GM19324 (cell line): ENCODE measurements around the gene OXT.
"Not testable (repeated sequence)": the region's sequence is repeated elsewhere in the genome, so short reads cannot be mapped to it uniquely, and the experiment has no call there.

ENCODE experiments used
- ATAC-seq: cut with Tn5 transposase; IDR thresholded peaks from one replicate; pipeline ENCODE4 v1.9.1; 2021; ENCODE audit warnings: mild to moderate bottlenecking, moderate library complexity; ENCODE audit not compliant: unreplicated experiment, low FRiP score

OXT gene

DNA sequence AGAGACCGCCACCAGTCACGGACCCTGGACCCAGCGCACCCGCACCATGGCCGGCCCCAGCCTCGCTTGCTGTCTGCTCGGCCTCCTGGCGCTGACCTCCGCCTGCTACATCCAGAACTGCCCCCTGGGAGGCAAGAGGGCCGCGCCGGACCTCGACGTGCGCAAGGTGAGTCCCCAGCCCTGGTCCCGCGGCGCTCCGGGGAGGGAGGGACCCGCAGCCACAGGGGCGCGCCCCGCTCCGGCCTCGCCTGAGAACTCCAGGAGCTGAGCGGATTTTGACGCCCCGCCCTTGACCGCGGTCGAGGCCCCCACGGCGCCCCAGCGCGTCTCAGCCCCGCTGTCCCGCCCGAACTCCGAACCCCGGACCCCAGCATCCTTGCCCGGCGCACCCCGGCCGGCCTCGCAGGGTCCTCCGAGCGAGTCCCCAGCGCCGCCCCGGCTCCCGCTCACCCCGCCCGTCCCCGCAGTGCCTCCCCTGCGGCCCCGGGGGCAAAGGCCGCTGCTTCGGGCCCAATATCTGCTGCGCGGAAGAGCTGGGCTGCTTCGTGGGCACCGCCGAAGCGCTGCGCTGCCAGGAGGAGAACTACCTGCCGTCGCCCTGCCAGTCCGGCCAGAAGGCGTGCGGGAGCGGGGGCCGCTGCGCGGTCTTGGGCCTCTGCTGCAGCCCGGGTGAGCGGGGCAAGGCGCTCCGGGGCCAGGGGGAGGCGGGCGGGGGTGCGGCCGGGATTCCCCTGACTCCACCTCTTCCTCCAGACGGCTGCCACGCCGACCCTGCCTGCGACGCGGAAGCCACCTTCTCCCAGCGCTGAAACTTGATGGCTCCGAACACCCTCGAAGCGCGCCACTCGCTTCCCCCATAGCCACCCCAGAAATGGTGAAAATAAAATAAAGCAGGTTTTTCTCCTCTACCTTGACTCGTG is at the start of gene OXT:
Gene OXT, plus strand, starts transcription at position 11 of the 920 bp plus-strand sequence. Its CDS starts 36 bp downstream, at position 47.
- ATAC-seq, result no peak

- no peak for ATAC-seq
Observed at GRCh38 chr20:3021777-3022176, 49.6 kb upstream of the OXT start.

- ATAC-seq, result not testable (repeated sequence)
Observed at GRCh38 chr20:3022559-3023490, 48.6 kb upstream of the OXT start.

- no peak for ATAC-seq
Observed at GRCh38 chr20:3027987-3028386, 43.4 kb upstream of the OXT start.

DNA sequence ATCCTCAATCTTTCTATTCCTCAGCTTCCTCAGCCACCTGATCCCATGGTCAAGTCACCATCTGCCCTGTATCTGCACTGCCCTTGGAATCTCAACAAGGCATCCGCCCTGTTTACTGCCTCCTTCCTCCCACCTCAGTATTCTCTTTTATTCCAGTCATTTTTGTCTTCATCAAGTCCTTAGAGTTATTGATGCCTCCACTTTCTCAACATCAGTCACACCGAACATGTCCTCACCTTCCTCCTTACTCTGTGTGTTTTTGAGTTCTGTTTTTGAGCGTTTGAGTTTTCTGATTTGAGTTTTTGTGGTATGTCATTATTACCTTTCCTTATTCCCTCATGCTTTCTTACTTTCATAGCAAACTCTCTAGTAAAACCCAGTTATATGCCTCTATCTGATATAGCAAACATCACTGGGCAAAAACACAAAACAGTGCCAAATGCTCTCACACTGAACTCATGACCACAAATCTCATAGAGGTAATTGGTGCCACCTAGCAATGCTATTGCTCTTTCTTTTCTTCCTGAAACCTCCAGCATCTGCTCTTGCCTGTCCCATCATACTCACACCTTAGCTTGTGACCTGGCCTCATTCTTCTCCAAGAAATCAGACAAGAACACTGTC is 39.8 kb upstream of the OXT start:
- no peak for ATAC-seq

- ATAC-seq, result no peak
Observed at GRCh38 chr20:3032624-3033023, 38.8 kb upstream of the OXT start.

DNA sequence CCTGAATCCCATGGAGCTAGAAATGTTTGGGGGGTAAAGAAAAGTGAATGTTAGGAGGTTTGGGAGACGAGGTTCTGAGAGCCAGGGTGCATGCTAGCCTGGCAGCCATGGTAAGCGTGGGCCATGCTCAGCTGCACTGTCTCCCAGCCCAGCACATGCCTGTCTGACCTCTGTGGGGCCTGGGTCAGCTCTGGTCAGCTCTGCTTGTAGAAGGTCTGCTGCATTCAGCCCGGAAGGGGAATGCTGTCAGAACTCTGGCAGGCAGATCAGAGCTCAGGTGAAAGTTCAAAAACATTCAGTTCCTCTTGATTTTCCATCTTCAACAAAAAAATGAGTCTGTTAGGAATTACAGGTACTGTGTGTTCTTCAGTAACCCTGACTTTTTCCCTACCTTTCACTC is 33.8 kb upstream of the OXT start:
- ATAC-seq, result no peak

- no peak for ATAC-seq
Observed at GRCh38 chr20:3038454-3038853, 33.0 kb upstream of the OXT start.

DNA sequence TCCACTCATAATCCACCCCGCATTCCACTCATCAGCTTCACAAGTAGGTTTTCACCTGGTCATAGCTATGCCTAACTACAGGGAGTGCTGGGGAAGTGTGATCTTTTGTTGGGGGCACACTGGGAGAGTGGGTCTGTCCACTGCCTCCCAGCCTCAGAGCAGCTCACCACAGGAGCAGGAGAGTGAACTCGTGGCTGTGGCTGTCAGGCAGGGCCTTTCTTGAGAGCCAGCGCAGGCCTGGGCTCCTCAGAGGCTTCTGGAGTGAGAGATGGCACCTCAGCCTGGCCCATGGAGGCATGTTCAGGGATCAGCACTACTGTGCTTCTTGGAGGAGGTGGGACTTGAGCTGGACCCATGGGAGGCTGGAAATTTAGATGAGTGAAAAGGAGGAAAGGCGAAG is 32.0 kb upstream of the OXT start:
- no peak for ATAC-seq

GRCh38 chr20:3040086-3040485 is 31.3 kb upstream of the OXT start:
- no peak for ATAC-seq

DNA sequence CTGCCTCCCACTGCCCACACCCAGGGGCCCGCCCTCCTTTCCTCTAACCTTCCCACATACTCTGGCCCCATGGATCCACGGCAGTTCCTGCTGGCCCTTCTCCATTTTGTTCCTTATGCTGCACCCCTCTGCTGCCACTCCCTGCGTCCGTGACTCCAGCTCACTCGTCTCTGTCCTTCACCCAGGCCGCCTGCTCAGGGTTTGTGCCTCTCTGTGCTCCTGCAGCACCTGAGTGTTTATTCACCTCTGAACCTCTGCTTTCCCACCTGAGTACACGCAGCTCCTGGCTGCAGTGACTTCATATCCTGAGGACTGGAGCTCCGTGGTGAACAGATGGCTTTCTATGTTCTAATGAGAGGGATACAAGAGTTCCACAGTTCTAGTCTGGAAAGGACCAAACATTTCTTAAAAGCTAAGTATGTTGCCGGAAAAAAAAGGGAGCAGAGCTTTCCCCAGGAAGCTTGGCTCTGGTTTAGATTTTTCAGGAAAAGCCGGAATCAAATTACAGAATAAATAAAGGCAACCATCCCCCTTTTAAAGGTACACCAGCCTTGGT is 29.5 kb upstream of the OXT start:
- no peak for ATAC-seq

GRCh38 chr20:3042625-3043024 is 28.8 kb upstream of the OXT start:
- ATAC-seq, result no peak

DNA sequence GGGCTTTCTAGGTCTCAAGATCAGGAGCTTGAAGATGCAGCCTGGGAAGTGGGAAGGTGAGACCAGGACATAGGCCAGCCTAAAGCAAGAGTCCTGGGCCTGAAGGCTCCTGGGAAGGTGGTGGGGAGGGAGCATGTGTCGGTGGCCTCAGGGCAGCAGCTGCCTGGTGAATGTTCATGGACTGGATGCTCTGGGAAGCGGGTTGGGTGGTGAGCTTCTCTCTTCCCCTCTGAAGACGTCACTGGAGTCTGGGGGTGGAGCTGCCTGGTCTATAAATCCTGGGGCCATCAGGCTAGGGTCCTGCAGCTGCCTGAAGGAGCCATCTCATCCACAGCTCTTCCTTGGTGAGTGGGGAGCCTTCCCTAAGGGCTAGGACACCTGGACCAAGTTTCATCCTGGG is 28.1 kb upstream of the OXT start, which contains the start of gene GNRH2:
Gene GNRH2, plus strand, starts transcription at position 301 of the 400 bp plus-strand sequence. CDS start 793 bp downstream, outside the sequence.
- no peak for ATAC-seq

DNA sequence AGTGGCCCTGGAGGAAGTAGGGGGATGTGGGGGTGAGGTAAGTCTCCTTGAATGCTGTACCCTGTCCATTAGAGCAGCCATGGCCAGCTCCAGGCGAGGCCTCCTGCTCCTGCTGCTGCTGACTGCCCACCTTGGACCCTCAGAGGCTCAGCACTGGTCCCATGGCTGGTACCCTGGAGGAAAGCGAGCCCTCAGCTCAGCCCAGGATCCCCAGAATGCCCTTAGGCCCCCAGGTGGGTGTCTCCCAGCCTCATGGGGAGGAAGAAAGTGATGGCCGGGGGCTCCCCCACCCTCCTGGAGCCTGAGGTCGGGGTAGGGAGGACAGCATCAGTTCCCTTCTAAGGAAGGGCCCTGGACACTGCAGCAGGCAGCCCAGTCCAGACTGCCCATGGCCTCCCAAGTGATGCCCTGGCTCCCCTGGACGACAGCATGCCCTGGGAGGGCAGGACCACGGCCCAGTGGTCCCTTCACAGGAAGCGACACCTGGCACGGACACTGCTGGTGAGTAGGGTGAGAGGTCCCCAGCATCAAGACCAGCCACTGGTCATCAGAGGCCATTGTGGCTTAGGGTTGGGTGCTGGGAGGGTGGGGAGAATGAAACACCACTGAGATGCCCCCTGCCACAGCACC is 27.0 kb upstream of the OXT start:
- ATAC-seq, result no peak

- ATAC-seq, result no peak
Observed at GRCh38 chr20:3045042-3045815, 26.2 kb upstream of the OXT start.

GRCh38 chr20:3045816-3046676 is 25.4 kb upstream of the OXT start, which contains the start of gene MRPS26:
TSS of gene MRPS26 (plus strand) at chr20:3046052. CDS start at chr20:3046069, 17 bp downstream.
- ATAC-seq, result peak; percentile 92

DNA sequence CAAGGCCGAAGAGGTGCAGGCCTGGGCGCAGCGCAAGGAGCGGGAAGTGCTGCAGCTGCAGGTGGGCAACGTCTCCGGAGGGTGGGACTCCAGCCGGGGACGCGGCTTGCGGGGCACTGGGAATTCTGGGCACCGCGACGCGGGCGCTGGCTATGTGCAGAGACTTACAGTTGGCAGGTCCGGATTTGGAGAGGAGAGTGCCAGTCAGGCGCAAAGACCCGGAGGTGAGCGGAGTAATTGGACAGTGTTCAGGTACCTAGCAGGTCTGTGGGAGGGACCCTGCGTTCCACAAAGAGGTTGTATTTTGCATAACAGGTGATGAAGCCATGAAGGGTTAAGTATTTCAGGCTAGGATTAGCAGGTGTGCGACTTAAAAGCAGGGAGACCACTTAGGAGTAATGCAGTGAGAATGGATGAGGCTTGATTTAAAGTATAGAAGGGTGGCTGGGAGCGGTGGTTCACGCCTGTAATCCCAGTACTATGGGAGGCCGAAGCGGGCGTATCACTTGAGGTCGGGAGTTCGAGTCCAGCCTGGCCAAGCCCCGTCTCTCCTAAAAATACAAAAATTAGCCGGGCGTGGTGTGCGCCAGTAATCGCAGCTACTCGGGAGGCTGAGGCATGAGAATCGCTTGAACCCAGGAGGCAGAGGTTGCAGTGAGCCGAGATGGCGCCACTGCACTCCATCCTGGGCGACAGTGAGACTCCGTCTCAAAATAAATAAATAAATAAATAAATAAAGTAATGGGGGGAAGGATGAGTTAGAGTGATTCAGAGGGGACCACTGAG is 24.6 kb upstream of the OXT start:
- ATAC-seq, result peak; percentile 0
